Neural crest cell (in vitro differentiated cells): Measurements from ENCODE around the gene ETV3. TPM values are rescaled to one million over a fixed set of nuclear protein-coding genes. Genes with fewer than 3 reads are reported as not detected.

ENCODE experiments used
- DNase-seq: peaks from one replicate; pipeline ENCODE4 v3.0.0; 2021; ENCODE audit warnings: low read depth, mixed read lengths, low spot score
- H3K27ac Mint-ChIP-seq: one replicate; pipeline ENCODE4 v1.8.0; 2021; ENCODE audit warnings: mild to moderate bottlenecking, mixed read lengths; ENCODE audit not compliant: unreplicated experiment
- H3K27me3 Mint-ChIP-seq: 2 replicates; pipeline ENCODE4 v1.8.0; 2021; ENCODE audit warnings: low read depth, mild to moderate bottlenecking, mixed read lengths
- H3K36me3 Mint-ChIP-seq: 2 replicates; pipeline ENCODE4 v1.8.0; 2021; ENCODE audit warnings: low read depth, mild to moderate bottlenecking, mixed read lengths
- H3K4me1 Mint-ChIP-seq: 2 replicates; pipeline ENCODE4 v1.8.0; 2021; ENCODE audit warnings: mixed read lengths
- H3K4me3 Mint-ChIP-seq: one replicate; pipeline ENCODE4 v1.8.0; 2021; ENCODE audit warnings: mild to moderate bottlenecking, mixed read lengths
- H3K9me3 Mint-ChIP-seq: 2 replicates; pipeline ENCODE4 v1.8.0; 2021; ENCODE audit warnings: mixed read lengths
- CTCF ChIP-seq: fragments of 200-600 bp; sonication (generic); conservative IDR thresholded peaks from 2 replicates; pipeline ENCODE4 v1.5.0; 2021; ENCODE audit warnings: antibody characterized with exemption, mild to moderate bottlenecking
- total RNA-seq: library from RNA; stranded (reverse); gene quantifications from 2 replicates; pipeline ENCODE4 v1.2.1, GENCODE V29; 2021

ETV3 gene
- total RNA-seq, 1 donor from 2014 or later: 29.7 TPM

DNA sequence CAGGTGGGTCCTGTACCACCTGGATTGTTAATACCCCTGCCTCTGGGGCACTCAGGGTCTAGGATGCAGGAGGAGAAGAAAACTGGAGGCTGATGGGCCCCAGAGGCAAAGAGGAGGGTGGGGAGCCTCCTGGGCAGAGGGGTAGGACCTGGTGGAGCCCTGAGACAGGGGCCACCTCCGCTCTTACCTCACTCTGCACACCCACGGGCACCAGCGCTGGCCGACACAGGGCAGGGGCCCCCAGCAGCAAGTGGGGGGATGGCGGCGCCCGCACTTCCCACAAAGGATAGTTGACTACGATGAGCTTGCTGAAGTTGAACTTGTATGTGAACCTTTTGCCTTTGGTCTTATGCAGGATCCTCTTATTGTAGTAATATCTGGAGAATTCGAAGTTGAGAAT lies 39.7 kb downstream of the ETV3 start:
- no peaks in the 10 kb centered on the region for H3K27me3 Mint-ChIP-seq
- no peak overlapping the region for H3K4me3 Mint-ChIP-seq
- H3K36me3 Mint-ChIP-seq: no peaks in the 10 kb centered on the region
- peaks cover 10% of the 10 kb centered on the region for H3K4me1 Mint-ChIP-seq
- no peak overlapping the region for H3K27ac Mint-ChIP-seq
- no peak for DNase-seq
- no peak for TF ChIP-seq CTCF
- no peaks in the 10 kb centered on the region for H3K9me3 Mint-ChIP-seq

- Mint-ChIP-seq H3K4me3 (no peak overlapping the region), H3K27ac (no peak overlapping the region), H3K9me3 (no peaks in the 10 kb centered on the region), H3K4me1 (peaks cover 11% of the 10 kb centered on the region), H3K27me3 (no peaks in the 10 kb centered on the region), H3K36me3 (no peaks in the 10 kb centered on the region)
- DNase-seq: no peak
- TF ChIP-seq CTCF: no peak
These were observed 40.5 kb downstream of the ETV3 start for GRCh38 chr1:157097692-157098091.

GRCh38 chr1:157096881-157097280 lies 41.3 kb downstream of the ETV3 start:
- Mint-ChIP-seq H3K27ac (no peak overlapping the region), H3K4me3 (no peak overlapping the region), H3K9me3 (no peaks in the 10 kb centered on the region), H3K27me3 (no peaks in the 10 kb centered on the region), H3K36me3 (no peaks in the 10 kb centered on the region), H3K4me1 (peaks cover 11% of the 10 kb centered on the region)
- no peak for TF ChIP-seq CTCF
- no peak for DNase-seq

GRCh38 chr1:157095551-157095950 lies 42.6 kb downstream of the ETV3 start:
- no peaks in the 10 kb centered on the region for H3K27me3 Mint-ChIP-seq
- H3K9me3 Mint-ChIP-seq: no peaks in the 10 kb centered on the region
- no peaks in the 10 kb centered on the region for H3K36me3 Mint-ChIP-seq
- H3K4me1 Mint-ChIP-seq: peaks cover 14% of the 10 kb centered on the region
- no peak overlapping the region for H3K4me3 Mint-ChIP-seq
- no peak for DNase-seq
- no peak overlapping the region for H3K27ac Mint-ChIP-seq
- TF ChIP-seq CTCF: no peak

DNA sequence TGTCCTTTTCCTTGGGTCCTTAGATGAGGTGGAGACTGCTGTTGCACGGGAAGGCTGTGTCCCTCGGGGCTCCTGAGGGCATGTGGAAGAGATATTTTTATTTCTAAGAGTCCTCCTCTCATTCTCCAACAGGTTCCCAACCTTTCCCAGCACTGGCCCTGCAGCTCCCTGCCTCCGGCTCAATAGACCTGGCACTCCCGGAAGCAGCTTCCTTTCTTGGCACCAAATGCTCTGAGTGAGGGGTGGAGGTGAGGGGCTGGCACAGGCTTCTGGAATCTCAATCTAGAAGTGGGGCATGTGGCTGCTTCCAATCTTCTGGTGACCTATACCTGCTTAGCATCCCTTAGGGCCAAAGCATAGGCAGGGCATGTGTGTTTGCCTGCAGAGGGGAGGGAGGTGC lies 43.1 kb downstream of the ETV3 start:
- DNase-seq: no peak
- Mint-ChIP-seq H3K4me3 (no peak overlapping the region), H3K36me3 (no peaks in the 10 kb centered on the region), H3K4me1 (peaks cover 18% of the 10 kb centered on the region), H3K27ac (no peak overlapping the region), H3K27me3 (no peaks in the 10 kb centered on the region), H3K9me3 (no peaks in the 10 kb centered on the region)
- TF ChIP-seq CTCF: no peak

- H3K36me3 Mint-ChIP-seq: no peaks in the 10 kb centered on the region
- DNase-seq: no peak
- peaks cover 20% of the 10 kb centered on the region for H3K4me1 Mint-ChIP-seq
- no peaks in the 10 kb centered on the region for H3K27me3 Mint-ChIP-seq
- no peak for TF ChIP-seq CTCF
- no peaks in the 10 kb centered on the region for H3K9me3 Mint-ChIP-seq
- no peak overlapping the region for H3K27ac Mint-ChIP-seq
- no peak overlapping the region for H3K4me3 Mint-ChIP-seq
These were observed 45.4 kb downstream of the ETV3 start for GRCh38 chr1:157092831-157093230.
